Colonic mucosa (tissue), 4 donors: ENCODE results near the gene G2E3. TPM values are rescaled to one million over a fixed set of nuclear protein-coding genes. Genes with fewer than 3 reads are reported as not detected.
"Not testable (repeated sequence)": the region's sequence is repeated elsewhere in the genome, so short reads cannot be mapped to it uniquely, and the experiment has no call there.

ENCODE experiments used
- DNase-seq: peaks from one replicate; pipeline ENCODE4 v3.0.0-alpha.2; 2020
- H3K27ac ChIP-seq: fragments of 200-600 bp; one replicate; pipeline ENCODE4 v1.8.0; 2021
- H3K27me3 ChIP-seq: fragments of 200-600 bp; one replicate; pipeline ENCODE4 v1.8.0; 2021
- H3K36me3 ChIP-seq: fragments of 200-600 bp; one replicate; pipeline ENCODE4 v1.8.0; 2021
- H3K4me1 ChIP-seq: fragments of 200-600 bp; one replicate; pipeline ENCODE4 v1.8.0; 2021; ENCODE audit warnings: mild to moderate bottlenecking
- H3K4me3 ChIP-seq: fragments of 200-600 bp; one replicate; pipeline ENCODE4 v1.8.0; 2021
- H3K9ac ChIP-seq, 2 donors: one replicate each; pipeline ENCODE4 v1.7.0; 2013; ENCODE audit warnings: control low read depth in 2 of 2, low read depth in 2 of 2, low read length in 2 of 2
- H3K9me3 ChIP-seq: fragments of 200-600 bp; one replicate; pipeline ENCODE4 v1.8.0; 2021
- intact Hi-C: fragments of 100-400 bp; cut with DNase I; formaldehyde crosslinking; loops from one replicate; pipeline ENCODE4 v1.14.1; 2022
- total RNA-seq, 2 donors: library from RNA; stranded (reverse); fragmentation: NEBNext Ultra II Directional in 1 of 2; extraction: Animal tissue kit (Norgen Biotek cat#: 25700) in 1 of 2; gene quantifications; one replicate each; pipeline ENCODE4 v1.2.1, GENCODE V29; 2021
- TF ChIP-seq, protein P1 (sequence below): fragments of 200-600 bp; IDR thresholded peaks from one replicate; pipeline ENCODE4 v1.8.0; 2022; ENCODE audit warnings: antibody characterized with exemption, mild to moderate bottlenecking
- donor health status: healthy.
- donor health status: DM: no; HTN: no; CAD: no.
- donor health status: DM: no; HTN: no; CAD: no.

G2E3 gene
- total RNA-seq, 2 donors from 2014 or later = 20.8 to 25.4 TPM

DNA sequence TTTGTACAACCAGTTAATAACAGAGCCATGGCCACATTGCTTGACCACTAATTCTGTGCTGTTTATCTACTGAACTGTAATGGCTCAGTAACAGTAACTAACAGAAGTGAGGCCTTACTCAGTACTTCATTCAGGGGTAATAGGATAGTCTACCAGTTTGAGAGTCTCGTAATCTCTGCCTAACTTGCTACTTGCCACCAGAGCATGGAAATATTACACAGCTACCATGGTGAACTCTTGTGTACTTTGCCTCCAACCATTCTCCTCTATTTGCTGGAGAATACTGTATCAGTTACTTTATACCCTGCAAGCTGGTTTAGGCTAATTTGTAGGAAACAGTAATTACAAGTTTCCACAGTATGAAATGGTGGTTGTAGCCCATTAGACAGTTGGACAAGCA lies 73.8 kb downstream of the G2E3 start:
- no peak overlapping the region for H3K27ac ChIP-seq
- TF ChIP-seq, protein P1, sequence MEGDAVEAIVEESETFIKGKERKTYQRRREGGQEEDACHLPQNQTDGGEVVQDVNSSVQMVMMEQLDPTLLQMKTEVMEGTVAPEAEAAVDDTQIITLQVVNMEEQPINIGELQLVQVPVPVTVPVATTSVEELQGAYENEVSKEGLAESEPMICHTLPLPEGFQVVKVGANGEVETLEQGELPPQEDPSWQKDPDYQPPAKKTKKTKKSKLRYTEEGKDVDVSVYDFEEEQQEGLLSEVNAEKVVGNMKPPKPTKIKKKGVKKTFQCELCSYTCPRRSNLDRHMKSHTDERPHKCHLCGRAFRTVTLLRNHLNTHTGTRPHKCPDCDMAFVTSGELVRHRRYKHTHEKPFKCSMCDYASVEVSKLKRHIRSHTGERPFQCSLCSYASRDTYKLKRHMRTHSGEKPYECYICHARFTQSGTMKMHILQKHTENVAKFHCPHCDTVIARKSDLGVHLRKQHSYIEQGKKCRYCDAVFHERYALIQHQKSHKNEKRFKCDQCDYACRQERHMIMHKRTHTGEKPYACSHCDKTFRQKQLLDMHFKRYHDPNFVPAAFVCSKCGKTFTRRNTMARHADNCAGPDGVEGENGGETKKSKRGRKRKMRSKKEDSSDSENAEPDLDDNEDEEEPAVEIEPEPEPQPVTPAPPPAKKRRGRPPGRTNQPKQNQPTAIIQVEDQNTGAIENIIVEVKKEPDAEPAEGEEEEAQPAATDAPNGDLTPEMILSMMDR = no peak
- H3K36me3 ChIP-seq = no peaks in the 10 kb centered on the region
- no peaks in the 10 kb centered on the region for H3K9me3 ChIP-seq
- H3K9ac ChIP-seq = no peak overlapping the region
- H3K4me3 ChIP-seq = no peak overlapping the region
- intact Hi-C loops = no loop called here
- H3K27me3 ChIP-seq = no peaks in the 10 kb centered on the region
- no peaks in the 10 kb centered on the region for H3K4me1 ChIP-seq
- no peak for DNase-seq

DNA sequence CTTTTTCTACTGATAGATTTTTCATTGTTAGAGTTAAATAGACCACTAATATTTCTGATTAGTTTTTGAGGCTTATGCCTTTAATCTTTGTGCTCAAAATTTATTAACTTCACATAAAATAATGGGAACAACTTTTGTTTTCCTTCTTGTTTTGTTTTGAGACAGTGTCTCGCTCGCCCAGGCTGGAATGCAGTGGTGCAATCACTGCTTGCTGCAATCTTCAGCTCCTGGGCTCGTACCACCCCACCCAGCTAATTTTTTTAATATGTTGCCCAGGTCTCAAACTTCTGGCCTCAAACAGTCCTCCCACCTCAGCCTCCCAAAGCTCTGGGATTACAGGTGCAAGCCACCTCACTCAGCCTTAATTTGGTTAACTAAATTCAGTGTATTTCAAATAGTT lies 80.0 kb downstream of the G2E3 start:
- intact Hi-C loops = no loop called here
- H3K9me3 ChIP-seq = no peaks in the 10 kb centered on the region
- H3K4me1 ChIP-seq = no peaks in the 10 kb centered on the region
- H3K4me3 ChIP-seq = no peak overlapping the region
- no peaks in the 10 kb centered on the region for H3K27me3 ChIP-seq
- no peak overlapping the region for H3K27ac ChIP-seq
- TF ChIP-seq, protein P1 = no peak
- no peak for DNase-seq
- H3K36me3 ChIP-seq = no peaks in the 10 kb centered on the region
- H3K9ac ChIP-seq = no peak overlapping the region

DNA sequence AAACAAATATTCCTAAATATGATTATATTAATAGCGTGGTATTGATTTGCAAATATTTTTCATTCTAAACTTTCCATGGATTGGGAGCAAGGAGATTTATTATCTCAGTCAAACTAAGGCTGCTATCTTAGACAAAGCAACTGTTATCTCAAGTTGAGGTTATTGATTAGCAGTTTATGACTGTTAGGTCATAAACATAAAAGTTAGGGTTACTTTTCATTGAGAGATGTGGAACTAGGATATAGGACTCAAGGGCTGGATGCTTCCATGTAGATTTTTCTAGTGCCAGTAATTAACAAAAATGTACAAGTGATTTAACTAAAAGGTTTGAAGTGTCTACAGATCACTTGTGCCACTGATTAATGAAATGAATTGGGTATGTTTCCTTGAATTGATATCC lies 82.2 kb downstream of the G2E3 start:
- H3K27ac ChIP-seq = no peak overlapping the region
- no peaks in the 10 kb centered on the region for H3K36me3 ChIP-seq
- H3K27me3 ChIP-seq = no peaks in the 10 kb centered on the region
- no peak overlapping the region for H3K4me3 ChIP-seq
- no peaks in the 10 kb centered on the region for H3K9me3 ChIP-seq
- intact Hi-C loops = no loop called here
- TF ChIP-seq, protein P1 = no peak
- no peak overlapping the region for H3K9ac ChIP-seq
- H3K4me1 ChIP-seq = no peaks in the 10 kb centered on the region
- no peak for DNase-seq

DNA sequence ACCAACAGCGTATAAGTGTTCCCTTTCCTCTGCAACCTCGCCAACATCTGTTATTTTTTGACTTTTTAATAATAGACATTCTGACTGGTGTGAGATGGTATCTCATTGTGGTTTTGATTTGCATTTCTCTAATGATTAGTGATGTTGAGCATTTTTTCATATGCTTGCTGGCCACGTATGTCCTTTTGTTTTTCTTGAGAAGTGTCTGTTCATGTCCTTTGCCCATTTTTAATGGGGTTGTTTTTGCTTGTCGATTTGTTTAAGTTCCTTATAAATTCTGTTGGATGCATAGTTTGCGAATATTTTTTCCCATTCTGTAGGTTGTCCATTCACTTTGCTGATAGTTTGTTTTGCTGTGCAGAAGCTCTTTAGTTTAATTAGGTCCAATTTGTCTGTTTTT lies 85.5 kb downstream of the G2E3 start:
- DNase-seq, H3K27me3 ChIP-seq, H3K9ac ChIP-seq, H3K36me3 ChIP-seq, H3K4me3 ChIP-seq, intact Hi-C loops, H3K27ac ChIP-seq, H3K9me3 ChIP-seq, H3K4me1 ChIP-seq: not testable (repeated sequence)

DNA sequence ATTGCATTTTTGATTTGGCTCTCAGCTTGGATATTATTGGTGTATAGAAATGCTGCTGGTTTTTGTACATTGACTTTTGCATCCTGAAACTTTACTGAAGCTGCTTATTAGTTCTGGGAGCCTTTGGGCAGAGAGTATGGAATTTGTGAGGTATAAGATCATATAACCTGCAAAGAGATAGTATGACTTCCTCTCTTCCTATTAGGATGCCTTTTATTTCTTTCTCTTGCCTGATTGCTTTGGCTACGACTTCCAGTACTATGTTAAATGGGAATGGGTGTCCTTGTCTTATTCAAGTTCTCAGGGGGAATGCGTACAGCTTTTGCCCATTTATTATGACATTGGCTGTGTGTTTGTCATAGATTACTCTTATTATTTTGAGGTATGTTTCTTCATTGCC lies 86.6 kb downstream of the G2E3 start:
- Histone ChIP-seq H3K27ac (no peak overlapping the region), H3K4me3 (no peak overlapping the region), H3K9ac (no peak overlapping the region), H3K4me1 (no peaks in the 10 kb centered on the region), H3K9me3 (no peaks in the 10 kb centered on the region), H3K36me3 (no peaks in the 10 kb centered on the region), H3K27me3 (no peaks in the 10 kb centered on the region)
- TF ChIP-seq, protein P1 = no peak
- intact Hi-C loops = no loop called here
- DNase-seq = no peak

DNA sequence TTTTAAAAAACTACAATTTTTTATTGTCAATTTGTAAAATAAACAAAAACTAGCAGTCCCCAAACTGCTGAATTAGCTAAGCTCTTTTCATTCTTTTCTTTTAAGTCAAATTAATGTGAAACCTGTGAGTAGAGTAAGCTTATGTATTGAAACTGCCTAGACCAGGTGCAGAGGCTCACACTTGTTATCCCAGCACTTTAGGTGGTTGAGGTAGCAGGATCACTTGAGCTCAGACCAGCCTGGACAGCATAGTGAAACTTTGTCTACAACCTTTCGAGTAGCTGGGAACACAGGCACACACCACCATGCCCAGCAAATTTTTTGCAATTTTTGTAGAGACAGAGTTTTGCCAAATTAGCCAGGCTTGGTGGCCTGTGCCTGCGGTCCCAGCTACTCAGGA lies 89.5 kb downstream of the G2E3 start:
- Histone ChIP-seq H3K9me3 (no peaks in the 10 kb centered on the region), H3K4me3 (no peak overlapping the region), H3K4me1 (no peaks in the 10 kb centered on the region), H3K27me3 (no peaks in the 10 kb centered on the region), H3K9ac (no peak overlapping the region), H3K27ac (no peak overlapping the region), H3K36me3 (no peaks in the 10 kb centered on the region)
- intact Hi-C loops = no loop called here
- TF ChIP-seq, protein P1 = no peak
- no peak for DNase-seq
